Right atrium auricular region (tissue), 2 donors: ENCODE measurements around the gene PRKCI. TPM values are rescaled to one million over a fixed set of nuclear protein-coding genes. Genes with fewer than 3 reads are reported as not detected.
"Not testable (repeated sequence)": the region's sequence is repeated elsewhere in the genome, so short reads cannot be mapped to it uniquely, and the experiment has no call there.

Experiments
- DNase-seq: peaks from one replicate; pipeline ENCODE4 v3.0.0-alpha.2; 2019; ENCODE audit warnings: low spot score
- H3K27ac ChIP-seq, 2 donors: fragments of 200-600 bp; sonication (generic); 1 replicate in 1 of 2; 2 replicates in 1 of 2; pipeline ENCODE4 v1.5.1; 2016 to 2019
- H3K27me3 ChIP-seq, 2 donors: fragments of 200-600 bp; sonication (generic); one replicate each; pipeline versions ENCODE4 v1.5.1 to v1.6.0; 2017 to 2019
- H3K36me3 ChIP-seq: fragments of 200-600 bp; sonication (generic); one replicate; pipeline ENCODE4 v1.5.1; 2016
- H3K4me1 ChIP-seq, 2 donors: fragments of 200-600 bp; sonication (generic); one replicate each; pipeline versions ENCODE4 v1.5.1 to v1.6.0; 2017 to 2019
- H3K4me3 ChIP-seq, 2 donors: fragments of 200-600 bp; sonication (generic); 1 replicate in 1 of 2; 2 replicates in 1 of 2; pipeline ENCODE4 v1.5.1; 2017 to 2019; ENCODE audit warnings: mild to moderate bottlenecking in 1 of 2, moderate library complexity in 1 of 2
- H3K9me3 ChIP-seq, 2 donors: fragments of 200-600 bp; sonication (generic); one replicate each; pipeline ENCODE4 v1.5.1; 2019
- CTCF ChIP-seq, 2 donors: fragments of 200-600 bp; sonication (generic); IDR thresholded peaks; one replicate each; pipeline ENCODE4 v1.5.1; 2019; ENCODE audit warnings: antibody characterized with exemption in 2 of 2
- total RNA-seq, 2 donors: library from RNA; depleted of rRNA; stranded (reverse); fragments of >200 nt; gene quantifications; one replicate each; pipeline ENCODE4 v1.1.0, GENCODE V29; 2016

PRKCI gene
- total RNA-seq, 2 donors from 2014 or later: 17.4 to 20.0 TPM

- H3K27me3 ChIP-seq: no peaks in the 10 kb centered on the region
- H3K4me1 ChIP-seq: no peaks in the 10 kb centered on the region
- no peak overlapping the region for H3K27ac ChIP-seq
- no peak for TF ChIP-seq CTCF (IDR thresholded peaks at IDR 0.05)
- no peaks in the 10 kb centered on the region for H3K9me3 ChIP-seq
- H3K4me3 ChIP-seq: no peak overlapping the region
- peaks cover 38% of the 10 kb centered on the region for H3K36me3 ChIP-seq
- no peak for DNase-seq
Measured at GRCh38 chr3:170270282-170270881, 48.2 kb downstream of the PRKCI start.

- Histone ChIP-seq H3K36me3 (peaks cover 42% of the 10 kb centered on the region), H3K4me1 (no peaks in the 10 kb centered on the region), H3K27ac (no peak overlapping the region), H3K4me3 (no peak overlapping the region), H3K27me3 (no peaks in the 10 kb centered on the region), H3K9me3 (no peaks in the 10 kb centered on the region)
- no peak for DNase-seq
- no peak for TF ChIP-seq CTCF (IDR thresholded peaks at IDR 0.05)
Measured at GRCh38 chr3:170274641-170275040, 52.4 kb downstream of the PRKCI start.

GRCh38 chr3:170275832-170276231 lies 53.6 kb downstream of the PRKCI start:
- Histone ChIP-seq H3K9me3 (no peaks in the 10 kb centered on the region), H3K27ac (no peak overlapping the region), H3K4me3 (no peak overlapping the region), H3K36me3 (peaks cover 34% of the 10 kb centered on the region), H3K27me3 (no peaks in the 10 kb centered on the region), H3K4me1 (no peaks in the 10 kb centered on the region)
- TF ChIP-seq CTCF (IDR thresholded peaks at IDR 0.05): no peak
- no peak for DNase-seq

GRCh38 chr3:170277311-170277710 lies 55.1 kb downstream of the PRKCI start:
- not testable (repeated sequence) for H3K4me1 ChIP-seq, H3K27me3 ChIP-seq, H3K27ac ChIP-seq, DNase-seq, H3K4me3 ChIP-seq, H3K9me3 ChIP-seq
- peaks cover 30% of the 10 kb centered on the region for H3K36me3 ChIP-seq

GRCh38 chr3:170277833-170278580 lies 55.8 kb downstream of the PRKCI start:
- no peak for TF ChIP-seq CTCF (IDR thresholded peaks at IDR 0.05)
- H3K4me1 ChIP-seq: no peaks in the 10 kb centered on the region
- peaks cover 25% of the 10 kb centered on the region for H3K36me3 ChIP-seq
- no peaks in the 10 kb centered on the region for H3K27me3 ChIP-seq
- no peak for DNase-seq
- H3K9me3 ChIP-seq: no peaks in the 10 kb centered on the region
- H3K4me3 ChIP-seq: no peak overlapping the region
- H3K27ac ChIP-seq: no peak overlapping the region

- no peaks in the 10 kb centered on the region for H3K27me3 ChIP-seq
- H3K4me1 ChIP-seq: no peaks in the 10 kb centered on the region
- H3K27ac ChIP-seq: no peak overlapping the region
- no peaks in the 10 kb centered on the region for H3K9me3 ChIP-seq
- no peak for DNase-seq
- no peak overlapping the region for H3K4me3 ChIP-seq
- H3K36me3 ChIP-seq: peaks cover 21% of the 10 kb centered on the region
- no peak for TF ChIP-seq CTCF (IDR thresholded peaks at IDR 0.05)
Measured at GRCh38 chr3:170278627-170279026, 56.4 kb downstream of the PRKCI start.
